ENCODE measurements around the gene KCNH1. TPM values are rescaled to one million over a fixed set of nuclear protein-coding genes. Genes with fewer than 3 reads are reported as not detected.
A peak's percentile ranks its signal among the peaks of the same experiment; 100 is the strongest.

KCNH1 gene
- polyA plus RNA-seq, 2 of the 4 experiments (the other 2 are of a cell fraction): 5.1 to 7.9 TPM

DNA sequence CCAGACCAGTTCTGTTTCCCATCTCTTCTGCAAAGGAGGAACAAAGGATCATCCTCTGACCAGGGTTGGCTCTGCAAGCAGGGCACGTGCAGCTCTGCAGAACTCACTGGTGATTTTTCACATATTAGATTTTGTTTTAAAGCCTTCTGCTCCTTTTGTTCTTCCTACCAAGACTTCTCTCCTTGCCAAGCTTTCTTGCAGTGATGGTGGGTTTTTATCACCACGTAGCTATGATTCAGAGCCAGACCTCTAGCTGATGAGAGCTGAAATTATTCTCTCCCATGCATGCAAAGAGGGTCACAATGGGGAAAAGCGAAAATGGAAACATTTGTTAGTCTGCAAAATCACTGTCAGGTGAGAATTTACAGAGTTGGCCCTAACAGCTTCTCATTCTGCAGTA lies 225.2 kb downstream of the KCNH1 start (continued):
- TF ChIP-seq NFE2L2 (conservative IDR thresholded peaks at IDR 0.05; ENCODE audit: low read length): no peak
- TF ChIP-seq EP300 (IDR thresholded peaks at IDR 0.05): no peak
- no peak for TF ChIP-seq ZC3H11A (IDR thresholded peaks at IDR 0.05)

DNA sequence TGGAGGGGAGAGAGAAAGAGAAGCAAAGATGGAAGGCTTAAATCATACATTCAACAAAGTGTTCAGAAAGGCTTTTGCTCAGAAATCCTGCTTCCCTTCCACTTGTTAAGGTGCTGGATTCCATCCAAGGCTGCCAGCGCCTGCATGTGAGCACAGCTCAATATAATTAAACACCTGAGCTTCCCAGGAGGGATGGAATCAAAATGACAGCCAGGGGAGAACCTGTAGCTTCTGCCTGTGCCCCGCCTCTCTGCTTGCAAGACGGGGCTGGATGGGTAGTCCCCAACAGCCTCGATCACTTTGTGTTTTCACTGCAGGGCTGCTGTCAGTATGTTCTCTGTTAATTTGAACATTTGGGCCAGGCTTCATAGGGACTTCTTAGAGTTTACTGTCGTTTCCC lies 225.7 kb downstream of the KCNH1 start:
- Histone ChIP-seq H3K4me2 (no peak overlapping the region), H3K4me3 (no peak overlapping the region), H3K4me1 (peaks cover 45% of the 10 kb centered on the region), H3K9me3 (no peaks in the 10 kb centered on the region), H3K27ac (peak overlapping the region in 1 of 2 experiments; percentile 30; a peak in 1 of 6 replicates)
- 65% methylated on average over 5 of the region's 5 CpGs for WGBS (ENCODE audit: missing lambda C conversion rate)
- POLR2A ChIA-PET: no interaction called here
- TF ChIP-seq EHMT2 (IDR thresholded peaks at IDR 0.05; ENCODE audit: low read depth) (no peak), MAZ (IDR thresholded peaks at IDR 0.05; ENCODE audit: borderline replicate concordance, low read depth, low read length) (no peak), ESRRA (IDR thresholded peaks at IDR 0.05; ENCODE audit: borderline replicate concordance, low read length) (no peak), RARB (CRISPR knock-in tag; IDR thresholded peaks at IDR 0.05) (no peak), JUNB (IDR thresholded peaks at IDR 0.05) (no peak), ZNF302 (CRISPR knock-in tag; IDR thresholded peaks at IDR 0.05) (no peak)
- FAIRE-seq: no peak
- CTCF ChIA-PET: no interaction called here
- no peak for ATAC-seq
- DNase-seq (ENCODE audit: low read depth in 1 of 2, low spot score in 1 of 2): no peak

DNA sequence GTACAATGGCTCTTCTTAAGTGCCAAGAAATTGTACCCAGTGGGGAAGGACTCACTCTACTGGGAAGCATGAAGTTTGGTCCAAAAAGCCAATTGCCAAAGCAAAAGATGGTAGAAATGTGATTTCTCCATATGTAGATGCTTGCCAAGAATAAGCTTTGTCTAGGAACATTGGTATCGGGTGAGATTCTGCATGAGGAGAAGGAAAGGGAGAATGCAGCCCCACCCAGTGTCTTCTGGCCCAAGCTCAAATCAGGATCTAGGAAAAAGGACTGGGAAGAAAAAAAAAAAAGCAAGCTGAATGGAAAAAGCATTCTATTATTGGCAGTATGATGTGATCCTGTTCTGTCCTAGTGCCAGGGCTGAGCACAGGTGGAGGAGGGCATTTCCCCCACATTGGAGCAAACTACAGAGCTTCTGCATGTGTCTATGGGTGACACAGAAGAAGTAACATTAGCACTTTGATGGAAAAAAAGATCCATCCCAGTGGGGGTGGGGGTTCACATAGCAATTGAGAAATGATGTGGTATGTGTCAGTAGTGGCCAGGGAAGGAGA lies 226.6 kb downstream of the KCNH1 start:
- CTCF ChIA-PET: interaction anchor here (0.6 to 1.7 kb wide), 3 partner anchors 10 to 470 kb away, joined by 3 to 5 read pairs (median 3); partner anchors contain the start of gene KCNH1
- no peak for ATAC-seq
- TF ChIP-seq TP53 (CRISPR knock-in tag; IDR thresholded peaks at IDR 0.05): no peak
- TF ChIP-seq, protein P1, sequence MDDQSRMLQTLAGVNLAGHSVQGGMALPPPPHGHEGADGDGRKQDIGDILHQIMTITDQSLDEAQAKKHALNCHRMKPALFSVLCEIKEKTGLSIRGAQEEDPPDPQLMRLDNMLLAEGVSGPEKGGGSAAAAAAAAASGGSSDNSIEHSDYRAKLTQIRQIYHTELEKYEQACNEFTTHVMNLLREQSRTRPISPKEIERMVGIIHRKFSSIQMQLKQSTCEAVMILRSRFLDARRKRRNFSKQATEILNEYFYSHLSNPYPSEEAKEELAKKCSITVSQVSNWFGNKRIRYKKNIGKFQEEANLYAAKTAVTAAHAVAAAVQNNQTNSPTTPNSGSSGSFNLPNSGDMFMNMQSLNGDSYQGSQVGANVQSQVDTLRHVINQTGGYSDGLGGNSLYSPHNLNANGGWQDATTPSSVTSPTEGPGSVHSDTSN (IDR thresholded peaks at IDR 0.05): no peak
- no peak for TF ChIP-seq POLR2AphosphoS2 (conservative IDR thresholded peaks at IDR 0.05; ENCODE audit: low read length)
- TF ChIP-seq, protein P2, sequence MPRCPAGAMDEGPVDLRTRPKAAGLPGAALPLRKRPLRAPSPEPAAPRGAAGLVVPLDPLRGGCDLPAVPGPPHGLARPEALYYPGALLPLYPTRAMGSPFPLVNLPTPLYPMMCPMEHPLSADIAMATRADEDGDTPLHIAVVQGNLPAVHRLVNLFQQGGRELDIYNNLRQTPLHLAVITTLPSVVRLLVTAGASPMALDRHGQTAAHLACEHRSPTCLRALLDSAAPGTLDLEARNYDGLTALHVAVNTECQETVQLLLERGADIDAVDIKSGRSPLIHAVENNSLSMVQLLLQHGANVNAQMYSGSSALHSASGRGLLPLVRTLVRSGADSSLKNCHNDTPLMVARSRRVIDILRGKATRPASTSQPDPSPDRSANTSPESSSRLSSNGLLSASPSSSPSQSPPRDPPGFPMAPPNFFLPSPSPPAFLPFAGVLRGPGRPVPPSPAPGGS (IDR thresholded peaks at IDR 0.05): no peak
- TF ChIP-seq, protein P3, sequence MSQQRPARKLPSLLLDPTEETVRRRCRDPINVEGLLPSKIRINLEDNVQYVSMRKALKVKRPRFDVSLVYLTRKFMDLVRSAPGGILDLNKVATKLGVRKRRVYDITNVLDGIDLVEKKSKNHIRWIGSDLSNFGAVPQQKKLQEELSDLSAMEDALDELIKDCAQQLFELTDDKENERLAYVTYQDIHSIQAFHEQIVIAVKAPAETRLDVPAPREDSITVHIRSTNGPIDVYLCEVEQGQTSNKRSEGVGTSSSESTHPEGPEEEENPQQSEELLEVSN (IDR thresholded peaks at IDR 0.05; ENCODE audit: borderline replicate concordance, low read depth): no peak
- TF ChIP-seq MYC (IDR thresholded peaks at IDR 0.05; ENCODE audit: borderline replicate concordance, low read length): no peak
- no peak for TF ChIP-seq ZNF302 (CRISPR knock-in tag; IDR thresholded peaks at IDR 0.05)
- no peak for TF ChIP-seq JUNB (IDR thresholded peaks at IDR 0.05)
- no peak for TF ChIP-seq NR3C1 (IDR thresholded peaks at IDR 0.05)
- TF ChIP-seq SMC3 (IDR thresholded peaks at IDR 0.05): no peak
- TF ChIP-seq PHF8 (IDR thresholded peaks at IDR 0.05; ENCODE audit: borderline replicate concordance, low read depth): no peak
- no peak for TF ChIP-seq JUN (IDR thresholded peaks at IDR 0.05)
- no peak for TF ChIP-seq MAZ (IDR thresholded peaks at IDR 0.05; ENCODE audit: borderline replicate concordance, low read depth, low read length)
- TF ChIP-seq FOSL2 (IDR thresholded peaks at IDR 0.05): no peak
- TF ChIP-seq FOSL2 (CRISPR knock-in tag; IDR thresholded peaks at IDR 0.05): no peak
- no peak for TF ChIP-seq SREBF2 (IDR thresholded peaks at IDR 0.05)
- no peak for TF ChIP-seq EHF (CRISPR knock-in tag; IDR thresholded peaks at IDR 0.05)
- TF ChIP-seq HDAC2 (IDR thresholded peaks at IDR 0.05): no peak
- no peak for TF ChIP-seq GATA3 (IDR thresholded peaks at IDR 0.05; ENCODE audit: borderline replicate concordance)
- no peak for TF ChIP-seq RARB (CRISPR knock-in tag; IDR thresholded peaks at IDR 0.05)
- no peak for TF ChIP-seq EP300 (IDR thresholded peaks at IDR 0.05)
- Histone ChIP-seq H3K27ac (no peak overlapping the region), H3K4me1 (peaks cover 45% of the 10 kb centered on the region), H3K9me3 (no peaks in the 10 kb centered on the region), H3K4me3 (no peak overlapping the region), H3K4me2 (no peak overlapping the region)
- POLR2A ChIA-PET: interaction anchor here (0.7 kb wide), 1 partner anchor 42 kb away, joined by 4 read pairs; no protein-coding TSS in a partner anchor
- DNase-seq (ENCODE audit: low read depth in 1 of 2, low spot score in 1 of 2): no peak
- 100% methylated on average over 1 of the region's 1 CpG for WGBS (ENCODE audit: missing lambda C conversion rate)
- no peak for FAIRE-seq

All from A549 (cell line).